Tibial artery (tissue), 4 donors: ENCODE data around the gene PSMB8.

Source experiments
- DNase-seq, 2 donors: peaks; one replicate each; pipeline ENCODE4 v3.0.0-alpha.2; 2019
- H3K27ac ChIP-seq, 2 donors: fragments of 200-600 bp; sonication (generic) in 1 of 2; 1 replicate in 1 of 2; 2 replicates in 1 of 2; pipeline ENCODE4 v1.5.1; 2018 to 2019; ENCODE audit warnings: mild to moderate bottlenecking in 1 of 2
- H3K27me3 ChIP-seq, 2 donors: fragments of 200-600 bp; sonication (generic) in 1 of 2; one replicate each; pipeline versions ENCODE4 v1.5.1 to v1.6.0; 2016 to 2019
- H3K36me3 ChIP-seq, 3 donors: fragments of 200-600 bp; sonication (generic) in 2 of 3; one replicate each; pipeline ENCODE4 v1.5.1; 2016 to 2019; ENCODE audit warnings: mild to moderate bottlenecking in 2 of 3
- H3K4me1 ChIP-seq, 4 donors: fragments of 200-600 bp; sonication (generic) in 2 of 4; 1 replicate in 3 of 4; 2 replicates in 1 of 4; pipeline ENCODE4 v1.5.1; 2016 to 2019
- H3K4me3 ChIP-seq, 2 donors: fragments of 200-600 bp; sonication (generic) in 1 of 2; 1 replicate in 1 of 2; 2 replicates in 1 of 2; pipeline ENCODE4 v1.5.1; 2018 to 2019; ENCODE audit warnings: mild to moderate bottlenecking in 2 of 2
- H3K9me3 ChIP-seq, 3 donors: fragments of 200-600 bp; sonication (generic) in 1 of 3; one replicate each; pipeline ENCODE4 v1.5.1; 2016 to 2019
- intact Hi-C: fragments of 100-400 bp; cut with DNase I; formaldehyde crosslinking; loops from one replicate; pipeline ENCODE4 v1.15.0; 2023; ENCODE audit warnings: low total_unique reads
- TF ChIP-seq, protein P1 (sequence below), 2 experiments: fragments of 200-600 bp in 1 of 2; fragments of 450-650 bp in 1 of 2; IDR thresholded peaks; one replicate each; pipeline ENCODE4 v1.5.1; 2017 to 2019; ENCODE audit warnings: antibody characterized with exemption in 2 of 2, mild to moderate bottlenecking in 1 of 2, moderate library complexity in 1 of 2

Gene PSMB8

DNA sequence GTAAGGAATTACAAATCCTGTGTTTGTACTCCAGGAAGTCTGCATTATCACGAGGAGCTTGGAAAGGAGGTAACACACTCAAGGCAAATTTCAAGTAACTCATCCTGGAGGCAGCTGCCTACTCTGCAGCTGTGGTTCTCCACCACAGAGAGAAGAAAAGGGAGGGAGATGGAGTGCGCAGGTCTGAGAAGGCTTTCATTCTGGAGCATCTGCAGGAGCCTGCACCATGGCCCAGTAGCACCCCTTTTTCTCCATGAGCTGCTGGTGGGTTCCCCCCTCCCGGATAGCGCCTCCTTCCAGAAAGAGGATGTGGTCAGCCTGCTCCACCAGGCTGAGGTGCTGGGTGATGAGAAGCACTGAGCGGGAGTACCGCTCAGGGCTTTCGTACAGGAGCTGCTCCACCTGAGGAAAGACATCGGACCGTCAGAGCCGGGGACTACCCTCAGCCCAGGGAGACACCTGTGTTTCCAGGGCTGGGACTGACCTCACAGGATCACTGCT lies 1.6 kb upstream of the PSMB8 start:
- Histone ChIP-seq H3K9me3 (no peaks in the 10 kb centered on the region), H3K4me1 (peaks cover 0 to 16% (median 11%) of the 10 kb centered on the region in 4 donors), H3K36me3 (peaks cover 42 to 55% (median 54%) of the 10 kb centered on the region in 3 donors), H3K27ac (peak overlapping the region; percentile 92 to 95), H3K4me3 (peak overlapping the region; percentile 78 to 86), H3K27me3 (no peaks in the 10 kb centered on the region)
- intact Hi-C loops, result loop anchor here (5.0 kb wide), 1 partner anchor 1033 kb away; no protein-coding TSS in a partner anchor
- no peak for DNase-seq
- TF ChIP-seq, protein P1, sequence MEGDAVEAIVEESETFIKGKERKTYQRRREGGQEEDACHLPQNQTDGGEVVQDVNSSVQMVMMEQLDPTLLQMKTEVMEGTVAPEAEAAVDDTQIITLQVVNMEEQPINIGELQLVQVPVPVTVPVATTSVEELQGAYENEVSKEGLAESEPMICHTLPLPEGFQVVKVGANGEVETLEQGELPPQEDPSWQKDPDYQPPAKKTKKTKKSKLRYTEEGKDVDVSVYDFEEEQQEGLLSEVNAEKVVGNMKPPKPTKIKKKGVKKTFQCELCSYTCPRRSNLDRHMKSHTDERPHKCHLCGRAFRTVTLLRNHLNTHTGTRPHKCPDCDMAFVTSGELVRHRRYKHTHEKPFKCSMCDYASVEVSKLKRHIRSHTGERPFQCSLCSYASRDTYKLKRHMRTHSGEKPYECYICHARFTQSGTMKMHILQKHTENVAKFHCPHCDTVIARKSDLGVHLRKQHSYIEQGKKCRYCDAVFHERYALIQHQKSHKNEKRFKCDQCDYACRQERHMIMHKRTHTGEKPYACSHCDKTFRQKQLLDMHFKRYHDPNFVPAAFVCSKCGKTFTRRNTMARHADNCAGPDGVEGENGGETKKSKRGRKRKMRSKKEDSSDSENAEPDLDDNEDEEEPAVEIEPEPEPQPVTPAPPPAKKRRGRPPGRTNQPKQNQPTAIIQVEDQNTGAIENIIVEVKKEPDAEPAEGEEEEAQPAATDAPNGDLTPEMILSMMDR (IDR thresholded peaks at IDR 0.05), result no peak

DNA sequence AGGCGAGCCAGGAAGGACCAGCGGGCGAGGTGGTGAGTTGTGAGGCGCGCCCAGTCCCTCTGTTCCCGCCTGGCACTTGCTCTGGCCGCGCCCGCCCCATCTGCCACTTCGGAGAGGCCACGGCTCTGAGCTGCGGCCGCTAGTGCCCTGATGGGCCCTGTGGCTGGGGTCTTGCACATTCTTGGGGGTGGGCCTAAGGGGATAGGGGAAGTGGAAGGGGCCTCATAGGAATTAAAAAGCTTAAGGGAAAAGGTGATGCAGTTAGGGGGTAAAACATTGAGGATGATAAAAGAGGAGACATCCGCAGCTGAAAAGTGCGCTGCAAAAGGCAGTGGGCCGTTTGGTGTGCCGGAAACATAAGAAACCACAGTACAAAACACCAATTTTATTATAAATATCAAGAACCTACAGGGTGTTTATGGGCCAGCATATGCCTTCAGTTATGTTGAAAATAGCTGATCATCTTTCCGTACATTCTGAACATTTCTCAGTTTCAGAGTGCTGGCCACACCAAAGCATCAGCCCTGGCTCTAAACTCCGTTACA lies 1.1 kb upstream of the PSMB8 start:
- peaks cover 36 to 53% (median 48%) of the 10 kb centered on the region in 3 donors for H3K36me3 ChIP-seq
- no peaks in the 10 kb centered on the region for H3K9me3 ChIP-seq
- H3K4me3 ChIP-seq, result peak overlapping the region; percentile 78 to 86
- H3K27ac ChIP-seq, result peak overlapping the region; percentile 92 to 95
- no peaks in the 10 kb centered on the region for H3K27me3 ChIP-seq
- peaks cover 0 to 16% (median 11%) of the 10 kb centered on the region in 4 donors for H3K4me1 ChIP-seq
- TF ChIP-seq, protein P1 (IDR thresholded peaks at IDR 0.05), result no peak
- no peak for DNase-seq
- intact Hi-C loops, result loop anchor here (5.0 kb wide), 1 partner anchor 1033 kb away; no protein-coding TSS in a partner anchor

DNA sequence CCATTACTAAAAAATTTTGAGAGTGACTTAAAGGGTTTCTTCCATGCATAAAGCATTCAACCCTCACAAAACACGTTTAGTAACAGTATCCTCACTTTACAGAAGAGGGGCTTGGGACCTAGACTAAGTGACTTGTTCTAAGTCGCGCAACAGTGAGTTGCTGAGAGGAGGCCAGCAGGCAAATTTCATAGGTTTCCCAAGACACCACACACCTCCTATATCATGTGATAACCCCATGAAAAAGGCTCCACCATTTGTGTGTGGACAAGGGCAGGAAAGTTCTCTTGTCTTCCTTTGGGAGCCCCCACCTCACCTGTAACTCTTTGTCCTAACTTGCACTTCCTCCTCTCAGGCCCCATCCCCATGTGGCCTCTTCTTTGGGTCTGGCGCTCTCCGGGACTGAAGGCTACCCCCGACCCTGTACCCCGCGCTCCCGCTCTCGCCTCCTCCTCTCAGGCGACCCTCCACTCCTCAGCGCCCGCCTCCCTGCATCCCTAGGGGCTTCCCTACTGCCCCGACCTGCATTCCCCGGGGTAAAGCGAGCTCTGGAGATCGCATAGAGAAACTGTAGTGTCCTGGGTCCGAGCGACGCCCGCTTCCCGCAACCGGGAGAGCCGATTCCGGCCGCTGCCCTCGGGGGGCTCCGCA lies 392 bp downstream of the PSMB8 start:
- Histone ChIP-seq H3K9me3 (no peaks in the 10 kb centered on the region), H3K27ac (peak overlapping the region; percentile 92 to 95), H3K27me3 (no peaks in the 10 kb centered on the region), H3K36me3 (peaks cover 28 to 41% (median 38%) of the 10 kb centered on the region in 3 donors), H3K4me1 (peaks cover 0 to 16% (median 11%) of the 10 kb centered on the region in 4 donors), H3K4me3 (peak overlapping the region; percentile 78 to 86)
- no peak for DNase-seq
- TF ChIP-seq, protein P1 (IDR thresholded peaks at IDR 0.05), result no peak
- intact Hi-C loops, result no loop called here

DNA sequence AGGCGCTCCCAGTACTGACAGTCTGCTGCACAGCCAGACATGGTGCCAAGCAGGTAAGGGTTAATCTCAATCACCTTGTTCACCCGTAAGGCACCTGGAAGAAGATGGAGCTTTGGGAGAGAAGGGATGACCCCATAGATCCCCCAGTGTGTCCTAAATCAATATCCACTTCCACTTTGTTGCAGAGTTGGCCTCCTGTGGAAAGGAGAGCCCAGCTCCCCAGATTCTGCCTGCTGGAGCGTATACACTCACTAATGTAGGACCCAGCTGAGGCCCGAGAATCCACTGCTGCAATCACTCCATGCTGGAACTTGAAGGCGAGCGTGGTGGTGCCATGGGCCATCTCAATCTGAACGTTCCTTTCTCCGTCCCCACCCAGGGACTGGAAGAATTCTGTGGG lies 1.2 kb downstream of the PSMB8 start:
- intact Hi-C loops, result no loop called here
- Histone ChIP-seq H3K4me1 (peaks cover 0 to 19% (median 14%) of the 10 kb centered on the region in 4 donors), H3K36me3 (peaks cover 20 to 33% (median 30%) of the 10 kb centered on the region in 3 donors), H3K4me3 (no peak overlapping the region), H3K9me3 (no peaks in the 10 kb centered on the region), H3K27me3 (no peaks in the 10 kb centered on the region), H3K27ac (peak overlapping the region in 1 of 2 donors; percentile 92)
- no peak for DNase-seq
- TF ChIP-seq, protein P1 (IDR thresholded peaks at IDR 0.05), result no peak

DNA sequence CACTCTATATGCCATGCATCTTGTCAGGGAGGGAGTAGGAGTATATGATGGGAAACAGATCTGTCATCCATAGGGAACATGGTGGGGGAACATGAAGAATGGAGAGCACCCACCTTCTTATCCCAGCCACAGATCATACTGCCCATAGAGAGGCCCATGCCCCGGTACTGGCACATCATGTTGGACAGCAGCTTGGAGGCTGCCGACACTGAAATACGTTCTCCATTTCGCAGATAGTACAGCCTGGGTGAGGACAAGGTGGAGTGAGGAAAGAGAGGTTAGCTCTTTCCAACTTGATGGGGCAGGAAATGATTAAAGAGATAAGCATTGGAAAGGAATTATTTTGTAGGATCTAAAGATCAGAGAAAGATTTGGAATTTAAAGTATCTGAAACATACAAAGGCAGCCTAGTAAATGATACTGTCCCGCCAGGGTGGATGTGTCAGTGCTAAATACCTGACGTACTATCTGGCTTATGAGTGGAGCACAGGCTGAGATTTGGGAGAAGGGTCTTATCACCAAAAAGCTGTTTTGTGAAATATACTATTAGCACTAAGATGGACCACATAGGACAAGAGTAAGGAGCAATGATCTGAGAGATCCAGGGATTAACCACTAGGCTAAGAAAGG lies 1.7 kb downstream of the PSMB8 start:
- TF ChIP-seq, protein P1 (IDR thresholded peaks at IDR 0.05), result no peak
- H3K27me3 ChIP-seq, result no peaks in the 10 kb centered on the region
- intact Hi-C loops, result no loop called here
- H3K27ac ChIP-seq, result no peak overlapping the region
- H3K9me3 ChIP-seq, result no peaks in the 10 kb centered on the region
- peaks cover 0 to 24% (median 18%) of the 10 kb centered on the region in 4 donors for H3K4me1 ChIP-seq
- DNase-seq, result no peak
- no peak overlapping the region for H3K4me3 ChIP-seq
- peaks cover 15 to 27% (median 24%) of the 10 kb centered on the region in 3 donors for H3K36me3 ChIP-seq
